HepG2 (cell line): Measurements from ENCODE around the gene ASB16. TPM values are rescaled to one million over a fixed set of nuclear protein-coding genes. Genes with fewer than 3 reads are reported as not detected.

Source experiments
- CREB1 ChIP-seq, 2 experiments: fragments of 450-650 bp in 1 of 2; IDR thresholded peaks; 2 replicates each; pipeline ENCODE4 v1.6.1; 2016 to 2017; ENCODE audit warnings: control low read depth in 1 of 2, mild to moderate bottlenecking in 1 of 2, missing compliant biosample characterization in 1 of 2, missing genetic modification characterization in 1 of 2
- GPN1 ChIP-seq: sonication (generic); formaldehyde crosslinking; IDR thresholded peaks from 2 replicates; pipeline ENCODE4 v1.5.1; 2020; ENCODE audit warnings: missing genetic modification reagents, borderline replicate concordance
- HCFC1 ChIP-seq: fragments of 150-350 bp; IDR thresholded peaks from 2 replicates; pipeline ENCODE4 v1.6.1; 2014; ENCODE audit warnings: low read depth, low read length
- MTA1 ChIP-seq: sonication (generic); formaldehyde crosslinking; IDR thresholded peaks from 2 replicates; pipeline ENCODE4 v1.4.0; 2020; ENCODE audit warnings: missing genetic modification reagents, mild to moderate bottlenecking, borderline replicate concordance
- MYPOP ChIP-seq: sonication (generic); formaldehyde crosslinking; IDR thresholded peaks from 2 replicates; pipeline ENCODE4 v1.8.1; 2023; ENCODE audit warnings: mild to moderate bottlenecking, moderate library complexity, missing genetic modification reagents
- NONO ChIP-seq, 2 experiments: fragments of 450-650 bp in 1 of 2; sonication (generic) in 1 of 2; formaldehyde crosslinking in 1 of 2; IDR thresholded peaks in 1 of 2; conservative IDR thresholded peaks in 1 of 2; 2 replicates each; pipeline versions ENCODE4 v1.6.1 to v1.8.0; 2017 to 2022; ENCODE audit warnings: mild to moderate bottlenecking in 1 of 2, missing genetic modification reagents in 1 of 2, moderate library complexity in 1 of 2
- SOX13 ChIP-seq, 3 experiments: fragments of 450-650 bp in 1 of 3; sonication (generic) in 1 of 3; formaldehyde crosslinking in 1 of 3; IDR thresholded peaks in 2 of 3; conservative IDR thresholded peaks in 1 of 3; 2 replicates each; pipeline versions ENCODE4 v1.5.0 to v1.6.1; 2016 to 2020; ENCODE audit warnings: antibody characterized with exemption in 1 of 3, mild to moderate bottlenecking in 1 of 3, missing compliant biosample characterization in 1 of 3, missing genetic modification reagents in 1 of 3, moderate library complexity in 1 of 3
- SPEN ChIP-seq: sonication (generic); formaldehyde crosslinking; IDR thresholded peaks from 2 replicates; pipeline ENCODE4 v1.5.1; 2020; ENCODE audit warnings: low read depth, mild to moderate bottlenecking, missing genetic modification reagents
- TARDBP ChIP-seq: sonication (generic); formaldehyde crosslinking; IDR thresholded peaks from 2 replicates; pipeline ENCODE4 v1.8.0; 2022; ENCODE audit warnings: mild to moderate bottlenecking, missing genetic modification reagents
- polyA plus RNA-seq, 8 experiments: library from polyadenylated mRNA; depleted of rRNA in 3 of 8; stranded (reverse) in 7 of 8; unstranded in 1 of 8; fragments of >200 nt; fragmentation: Illumina TruSeq in 4 of 8; extraction: Trizol in 4 of 8; gene quantifications; 2 replicates each; pipeline versions ENCODE4 v1.2.1 to v1.2.3, GENCODE V29; 2011 to 2016; ENCODE audit warnings: low read depth in 4 of 8, missing spikeins in 1 of 8, mixed read lengths in 1 of 8; ENCODE audit not compliant: insufficient read depth in 1 of 8
- total RNA-seq, 5 experiments: library from RNA; depleted of rRNA; stranded (reverse); fragments of >200 nt; fragmentation: Illumina TruSeq; extraction: Trizol; gene quantifications; 2 replicates each; pipeline ENCODE4 v1.2.3, GENCODE V29; 2016; ENCODE audit warnings: low read depth in 1 of 5
- TF ChIP-seq, protein P1 (sequence below): sonication (generic); formaldehyde crosslinking; IDR thresholded peaks from 2 replicates; pipeline ENCODE4 v1.5.1; 2020; ENCODE audit warnings: mild to moderate bottlenecking, missing genetic modification reagents, borderline replicate concordance
- TF ChIP-seq, protein P2 (sequence below): sonication (generic); formaldehyde crosslinking; conservative IDR thresholded peaks from 2 replicates; pipeline ENCODE4 v1.4.0; 2020; ENCODE audit warnings: mild to moderate bottlenecking, missing genetic modification reagents, moderate library complexity
- TF ChIP-seq, protein P3 (sequence below): IDR thresholded peaks from 2 replicates; pipeline ENCODE4 v1.6.1; 2016

ASB16 gene
- total and polyA plus RNA-seq, 2 of the 13 experiments (the other 11 are each of a cell fraction or from before 2014, with no cell fraction given), result 0.07 TPM; not detected in 1

GRCh38 chr17:44199553-44200477, 29.3 kb downstream of the ASB16 start, which contains the start of gene ATXN7L3 (continued):
- TF ChIP-seq, protein P1, sequence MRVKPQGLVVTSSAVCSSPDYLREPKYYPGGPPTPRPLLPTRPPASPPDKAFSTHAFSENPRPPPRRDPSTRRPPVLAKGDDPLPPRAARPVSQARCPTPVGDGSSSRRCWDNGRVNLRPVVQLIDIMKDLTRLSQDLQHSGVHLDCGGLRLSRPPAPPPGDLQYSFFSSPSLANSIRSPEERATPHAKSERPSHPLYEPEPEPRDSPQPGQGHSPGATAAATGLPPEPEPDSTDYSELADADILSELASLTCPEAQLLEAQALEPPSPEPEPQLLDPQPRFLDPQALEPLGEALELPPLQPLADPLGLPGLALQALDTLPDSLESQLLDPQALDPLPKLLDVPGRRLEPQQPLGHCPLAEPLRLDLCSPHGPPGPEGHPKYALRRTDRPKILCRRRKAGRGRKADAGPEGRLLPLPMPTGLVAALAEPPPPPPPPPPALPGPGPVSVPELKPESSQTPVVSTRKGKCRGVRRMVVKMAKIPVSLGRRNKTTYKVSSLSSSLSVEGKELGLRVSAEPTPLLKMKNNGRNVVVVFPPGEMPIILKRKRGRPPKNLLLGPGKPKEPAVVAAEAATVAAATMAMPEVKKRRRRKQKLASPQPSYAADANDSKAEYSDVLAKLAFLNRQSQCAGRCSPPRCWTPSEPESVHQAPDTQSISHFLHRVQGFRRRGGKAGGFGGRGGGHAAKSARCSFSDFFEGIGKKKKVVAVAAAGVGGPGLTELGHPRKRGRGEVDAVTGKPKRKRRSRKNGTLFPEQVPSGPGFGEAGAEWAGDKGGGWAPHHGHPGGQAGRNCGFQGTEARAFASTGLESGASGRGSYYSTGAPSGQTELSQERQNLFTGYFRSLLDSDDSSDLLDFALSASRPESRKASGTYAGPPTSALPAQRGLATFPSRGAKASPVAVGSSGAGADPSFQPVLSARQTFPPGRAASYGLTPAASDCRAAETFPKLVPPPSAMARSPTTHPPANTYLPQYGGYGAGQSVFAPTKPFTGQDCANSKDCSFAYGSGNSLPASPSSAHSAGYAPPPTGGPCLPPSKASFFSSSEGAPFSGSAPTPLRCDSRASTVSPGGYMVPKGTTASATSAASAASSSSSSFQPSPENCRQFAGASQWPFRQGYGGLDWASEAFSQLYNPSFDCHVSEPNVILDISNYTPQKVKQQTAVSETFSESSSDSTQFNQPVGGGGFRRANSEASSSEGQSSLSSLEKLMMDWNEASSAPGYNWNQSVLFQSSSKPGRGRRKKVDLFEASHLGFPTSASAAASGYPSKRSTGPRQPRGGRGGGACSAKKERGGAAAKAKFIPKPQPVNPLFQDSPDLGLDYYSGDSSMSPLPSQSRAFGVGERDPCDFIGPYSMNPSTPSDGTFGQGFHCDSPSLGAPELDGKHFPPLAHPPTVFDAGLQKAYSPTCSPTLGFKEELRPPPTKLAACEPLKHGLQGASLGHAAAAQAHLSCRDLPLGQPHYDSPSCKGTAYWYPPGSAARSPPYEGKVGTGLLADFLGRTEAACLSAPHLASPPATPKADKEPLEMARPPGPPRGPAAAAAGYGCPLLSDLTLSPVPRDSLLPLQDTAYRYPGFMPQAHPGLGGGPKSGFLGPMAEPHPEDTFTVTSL (CRISPR knock-in tag), result no peak
- TF ChIP-seq GPN1 (CRISPR knock-in tag), result no peak
- TF ChIP-seq TARDBP, result peak; percentile 57; the same call in 1 of the 2 replicates
- peak; percentile 36; the same call in 1 of the 2 replicates for TF ChIP-seq SOX13 (IDR thresholded peaks at IDR 0.05)
- TF ChIP-seq SOX13 (CRISPR knock-in tag; conservative IDR thresholded peaks at IDR 0.05 in 1 of 2, IDR thresholded peaks at IDR 0.05 in 1 of 2), result no peak; a peak in 1 of 4 replicates
- TF ChIP-seq, protein P2, sequence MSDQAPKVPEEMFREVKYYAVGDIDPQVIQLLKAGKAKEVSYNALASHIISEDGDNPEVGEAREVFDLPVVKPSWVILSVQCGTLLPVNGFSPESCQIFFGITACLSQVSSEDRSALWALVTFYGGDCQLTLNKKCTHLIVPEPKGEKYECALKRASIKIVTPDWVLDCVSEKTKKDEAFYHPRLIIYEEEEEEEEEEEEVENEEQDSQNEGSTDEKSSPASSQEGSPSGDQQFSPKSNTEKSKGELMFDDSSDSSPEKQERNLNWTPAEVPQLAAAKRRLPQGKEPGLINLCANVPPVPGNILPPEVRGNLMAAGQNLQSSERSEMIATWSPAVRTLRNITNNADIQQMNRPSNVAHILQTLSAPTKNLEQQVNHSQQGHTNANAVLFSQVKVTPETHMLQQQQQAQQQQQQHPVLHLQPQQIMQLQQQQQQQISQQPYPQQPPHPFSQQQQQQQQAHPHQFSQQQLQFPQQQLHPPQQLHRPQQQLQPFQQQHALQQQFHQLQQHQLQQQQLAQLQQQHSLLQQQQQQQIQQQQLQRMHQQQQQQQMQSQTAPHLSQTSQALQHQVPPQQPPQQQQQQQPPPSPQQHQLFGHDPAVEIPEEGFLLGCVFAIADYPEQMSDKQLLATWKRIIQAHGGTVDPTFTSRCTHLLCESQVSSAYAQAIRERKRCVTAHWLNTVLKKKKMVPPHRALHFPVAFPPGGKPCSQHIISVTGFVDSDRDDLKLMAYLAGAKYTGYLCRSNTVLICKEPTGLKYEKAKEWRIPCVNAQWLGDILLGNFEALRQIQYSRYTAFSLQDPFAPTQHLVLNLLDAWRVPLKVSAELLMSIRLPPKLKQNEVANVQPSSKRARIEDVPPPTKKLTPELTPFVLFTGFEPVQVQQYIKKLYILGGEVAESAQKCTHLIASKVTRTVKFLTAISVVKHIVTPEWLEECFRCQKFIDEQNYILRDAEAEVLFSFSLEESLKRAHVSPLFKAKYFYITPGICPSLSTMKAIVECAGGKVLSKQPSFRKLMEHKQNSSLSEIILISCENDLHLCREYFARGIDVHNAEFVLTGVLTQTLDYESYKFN (CRISPR knock-in tag), result peak; percentile 54; the same call in 1 of the 2 replicates
- TF ChIP-seq CREB1 (IDR thresholded peaks at IDR 0.05), result peak; percentile 81
- peak; percentile 83 for TF ChIP-seq CREB1 (CRISPR knock-in tag; IDR thresholded peaks at IDR 0.05)
- TF ChIP-seq, protein P3, sequence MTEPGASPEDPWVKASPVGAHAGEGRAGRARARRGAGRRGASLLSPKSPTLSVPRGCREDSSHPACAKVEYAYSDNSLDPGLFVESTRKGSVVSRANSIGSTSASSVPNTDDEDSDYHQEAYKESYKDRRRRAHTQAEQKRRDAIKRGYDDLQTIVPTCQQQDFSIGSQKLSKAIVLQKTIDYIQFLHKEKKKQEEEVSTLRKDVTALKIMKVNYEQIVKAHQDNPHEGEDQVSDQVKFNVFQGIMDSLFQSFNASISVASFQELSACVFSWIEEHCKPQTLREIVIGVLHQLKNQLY (CRISPR knock-in tag), result no peak
- peak; percentile 51; the same call in 1 of the 2 replicates for TF ChIP-seq SPEN (CRISPR knock-in tag)
- no peak for TF ChIP-seq NONO (IDR thresholded peaks at IDR 0.05)
- TF ChIP-seq NONO (CRISPR knock-in tag; conservative IDR thresholded peaks at IDR 0.05), result peak; percentile 37
- TF ChIP-seq MTA1 (CRISPR knock-in tag), result no peak
- peak; percentile 33; the same call in 1 of the 2 replicates for TF ChIP-seq HCFC1
- TF ChIP-seq MYPOP (CRISPR knock-in tag), result peak; percentile 66; the same call in 1 of the 2 replicates
